Mononuclear cell (primary cell): ENCODE measurements around the gene DYSF. TPM values are rescaled to one million over a fixed set of nuclear protein-coding genes. Genes with fewer than 3 reads are reported as not detected.

Source experiments
- H3K27me3 ChIP-seq: 2 replicates; pipeline ENCODE4 v1.6.0; 2011; ENCODE audit warnings: low read length, control low read depth; ENCODE audit not compliant: insufficient read depth
- H3K4me1 ChIP-seq: 2 replicates; pipeline ENCODE4 v1.5.1; 2011; ENCODE audit warnings: mild to moderate bottlenecking, low read length, control low read depth; ENCODE audit not compliant: insufficient read depth
- H3K4me3 ChIP-seq: 2 replicates; pipeline ENCODE4 v1.5.1; 2011; ENCODE audit warnings: mild to moderate bottlenecking, low read length, moderate library complexity
- H3K9me3 ChIP-seq: 2 replicates; pipeline ENCODE4 v1.5.1; 2011; ENCODE audit warnings: low read depth, mild to moderate bottlenecking, control low read depth, low read length
- total RNA-seq: library from RNA; depleted of rRNA; stranded (reverse); fragments of >200 nt; gene quantifications from one replicate; pipeline ENCODE4 v1.2.3, GENCODE V29; 2012

The DYSF gene
- total RNA-seq, 1 donor: 13.3 TPM

GRCh38 chr2:71697106-71698004 lies 244.0 kb downstream of the DYSF start:
- Histone ChIP-seq H3K27me3 (no peaks in the 10 kb centered on the region), H3K4me3 (no peak overlapping the region), H3K9me3 (no peaks in the 10 kb centered on the region), H3K4me1 (no peaks in the 10 kb centered on the region)

- Histone ChIP-seq H3K4me1 (no peaks in the 10 kb centered on the region), H3K4me3 (no peak overlapping the region), H3K27me3 (no peaks in the 10 kb centered on the region), H3K9me3 (no peaks in the 10 kb centered on the region)
Observed at GRCh38 chr2:71699428-71699827, 246.1 kb downstream of the DYSF start.

- H3K4me1 ChIP-seq: no peaks in the 10 kb centered on the region
- no peak overlapping the region for H3K4me3 ChIP-seq
- no peaks in the 10 kb centered on the region for H3K27me3 ChIP-seq
- H3K9me3 ChIP-seq: no peaks in the 10 kb centered on the region
Observed at GRCh38 chr2:71700041-71700657, 246.8 kb downstream of the DYSF start.

GRCh38 chr2:71700658-71701397 lies 247.5 kb downstream of the DYSF start:
- Histone ChIP-seq H3K4me3 (no peak overlapping the region), H3K27me3 (no peaks in the 10 kb centered on the region), H3K9me3 (no peaks in the 10 kb centered on the region), H3K4me1 (no peaks in the 10 kb centered on the region)

DNA sequence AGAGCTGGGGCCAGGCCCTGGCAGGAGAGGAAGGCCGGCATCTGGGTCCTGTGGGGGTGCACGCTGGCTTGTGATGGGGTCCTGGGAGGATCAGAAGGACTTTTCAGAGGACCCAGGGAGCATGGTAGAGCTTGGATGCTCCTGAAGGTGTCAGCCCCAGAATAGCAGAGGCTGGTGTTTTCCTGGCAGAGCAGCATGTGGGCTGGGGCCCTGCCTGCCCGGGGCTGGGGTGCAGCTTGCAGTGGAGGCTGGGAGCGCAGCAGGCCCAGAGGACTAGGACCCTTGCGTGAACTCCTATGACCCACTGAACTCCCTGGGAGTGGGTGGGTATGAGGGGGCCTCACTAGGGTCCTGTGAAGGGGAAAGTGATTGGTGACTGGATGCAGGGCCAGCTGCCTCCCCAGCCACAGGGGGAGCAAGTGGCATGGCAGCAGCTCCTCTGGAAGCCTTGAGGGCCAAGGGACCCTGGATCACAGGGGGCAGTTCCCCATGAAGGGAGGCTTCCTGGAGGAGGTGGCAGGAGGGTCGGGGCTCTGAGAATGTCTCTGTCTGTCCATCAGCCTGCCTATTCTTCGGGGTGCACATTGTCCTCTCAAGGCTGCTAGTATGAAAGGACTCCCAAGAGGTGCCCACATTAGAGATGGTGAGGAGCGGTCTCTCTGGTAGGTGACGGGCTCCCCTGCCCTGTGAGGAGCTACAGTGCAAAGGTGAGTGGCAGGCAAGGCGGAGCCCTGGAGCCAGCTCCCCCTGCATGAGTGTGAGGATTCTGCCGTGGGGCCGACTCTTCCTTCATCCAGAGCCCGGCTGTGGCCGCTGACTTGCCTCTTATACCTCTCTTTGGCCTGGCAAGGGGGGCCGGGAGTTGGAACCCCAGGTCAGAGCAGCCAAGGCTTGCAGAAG lies 249.0 kb downstream of the DYSF start:
- no peak overlapping the region for H3K4me3 ChIP-seq
- H3K9me3 ChIP-seq: no peaks in the 10 kb centered on the region
- no peaks in the 10 kb centered on the region for H3K27me3 ChIP-seq
- H3K4me1 ChIP-seq: no peaks in the 10 kb centered on the region

- Histone ChIP-seq H3K9me3 (no peaks in the 10 kb centered on the region), H3K27me3 (no peaks in the 10 kb centered on the region), H3K4me1 (no peaks in the 10 kb centered on the region), H3K4me3 (no peak overlapping the region)
Observed at GRCh38 chr2:71702971-71703898, 249.9 kb downstream of the DYSF start.

GRCh38 chr2:71704131-71704561 lies 250.8 kb downstream of the DYSF start:
- no peak overlapping the region for H3K4me3 ChIP-seq
- H3K4me1 ChIP-seq: no peaks in the 10 kb centered on the region
- no peaks in the 10 kb centered on the region for H3K27me3 ChIP-seq
- H3K9me3 ChIP-seq: no peaks in the 10 kb centered on the region

GRCh38 chr2:71704688-71705087 lies 251.3 kb downstream of the DYSF start:
- no peak overlapping the region for H3K4me3 ChIP-seq
- no peaks in the 10 kb centered on the region for H3K9me3 ChIP-seq
- H3K4me1 ChIP-seq: no peaks in the 10 kb centered on the region
- H3K27me3 ChIP-seq: no peaks in the 10 kb centered on the region

DNA sequence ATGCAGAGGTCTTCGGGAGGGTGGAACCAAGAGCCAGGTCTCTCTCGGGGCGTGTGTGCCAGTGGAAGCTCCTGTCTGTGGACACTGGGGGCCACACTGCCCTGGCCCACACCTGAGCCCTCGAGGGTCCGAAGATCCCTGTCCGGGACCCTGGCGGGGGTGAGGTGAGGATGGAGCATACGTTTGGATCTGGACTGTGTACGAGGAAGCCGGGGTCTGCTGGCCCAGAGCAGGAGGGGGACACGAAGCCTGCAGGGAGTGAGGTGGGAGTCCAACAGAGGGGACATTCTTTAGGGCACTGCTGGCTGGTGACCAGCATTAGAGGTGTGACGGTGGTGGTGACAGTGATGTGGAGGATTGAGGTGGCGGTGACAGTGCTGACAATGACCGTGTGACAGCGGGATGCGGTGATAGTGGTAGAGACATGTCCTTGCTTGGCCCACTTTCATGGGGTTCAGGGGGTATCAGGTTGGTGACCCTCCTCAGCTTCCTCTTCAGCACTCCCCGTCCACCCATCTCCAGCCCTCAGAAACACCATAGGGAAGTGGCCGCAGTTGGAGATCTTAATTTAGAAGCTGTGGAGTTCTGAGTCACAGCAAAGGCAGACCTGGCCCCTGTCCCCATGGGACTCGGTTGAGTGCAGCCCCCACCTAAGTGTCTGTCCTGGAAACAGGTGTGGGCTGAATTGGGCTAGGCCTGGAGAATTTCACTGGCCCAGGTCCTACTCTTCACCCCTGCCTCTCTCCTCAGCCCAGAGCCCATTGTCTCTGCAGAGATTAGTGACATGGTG lies 252.0 kb downstream of the DYSF start:
- no peaks in the 10 kb centered on the region for H3K9me3 ChIP-seq

GRCh38 chr2:71706121-71706520 lies 252.8 kb downstream of the DYSF start:
- no peaks in the 10 kb centered on the region for H3K9me3 ChIP-seq
- no peak overlapping the region for H3K4me3 ChIP-seq
- H3K4me1 ChIP-seq: no peaks in the 10 kb centered on the region
- no peaks in the 10 kb centered on the region for H3K27me3 ChIP-seq

More for the DNA sequence above, 252.0 kb downstream of the DYSF start:
- no peaks in the 10 kb centered on the region for H3K4me1 ChIP-seq
- no peak overlapping the region for H3K4me3 ChIP-seq
- no peaks in the 10 kb centered on the region for H3K27me3 ChIP-seq

DNA sequence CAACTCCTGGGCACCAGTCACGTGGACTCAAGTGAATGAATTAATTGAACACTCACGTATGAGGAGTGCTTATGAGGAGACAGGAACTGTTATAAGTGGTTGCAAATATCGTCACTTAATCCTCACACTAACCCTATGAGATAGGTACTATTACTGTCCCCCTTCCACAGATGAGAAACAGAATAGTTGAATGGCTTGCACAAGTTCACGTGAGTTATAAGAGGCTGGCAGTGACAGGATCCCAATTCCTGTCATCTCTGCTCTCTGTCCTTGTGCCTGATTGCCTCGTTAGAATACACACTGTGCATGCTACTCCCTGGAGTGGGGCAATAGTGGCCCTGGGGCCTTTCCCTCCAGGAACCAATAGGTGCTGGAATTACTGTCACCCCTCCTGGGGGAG lies 253.5 kb downstream of the DYSF start:
- no peaks in the 10 kb centered on the region for H3K27me3 ChIP-seq
- H3K9me3 ChIP-seq: no peaks in the 10 kb centered on the region
- H3K4me3 ChIP-seq: no peak overlapping the region
- no peaks in the 10 kb centered on the region for H3K4me1 ChIP-seq

GRCh38 chr2:71710367-71711132 lies 257.2 kb downstream of the DYSF start:
- no peak overlapping the region for H3K4me3 ChIP-seq
- no peaks in the 10 kb centered on the region for H3K27me3 ChIP-seq
- H3K9me3 ChIP-seq: no peaks in the 10 kb centered on the region
- no peaks in the 10 kb centered on the region for H3K4me1 ChIP-seq
